AG04449 (cell line): ENCODE measurements around the gene CBFA2T2.
"Not testable (repeated sequence)": the region's sequence is repeated elsewhere in the genome, so short reads cannot be mapped to it uniquely, and the experiment has no call there.

Source experiments
- CTCF ChIA-PET: fragments of 350-600 bp; formaldehyde crosslinking; extraction: SDS; loops from one replicate; lab custom pipeline; 2021; ENCODE audit warnings: antibody characterized with exemption; lab: Yijun Ruan, JAX
- POLR2A ChIA-PET: fragments of 400-600, 350-600 bp; formaldehyde crosslinking; extraction: SDS; loops from one replicate; lab custom pipeline; 2020; ENCODE audit warnings: antibody characterized with exemption, inconsistent platforms; lab: Yijun Ruan, JAX
- DNase-seq: peaks from one replicate; pipeline ENCODE4 v3.0.0-alpha.2; 2010; ENCODE audit warnings: low read depth, low spot score
- H3K4me3 ChIP-seq: 2 replicates; pipeline ENCODE4 v1.5.1; 2011; ENCODE audit warnings: low read depth, mild to moderate bottlenecking, control low read depth, low read length
- CTCF ChIP-seq: IDR thresholded peaks from one replicate; pipeline ENCODE4 v1.5.1; 2011; ENCODE audit warnings: mild to moderate bottlenecking, moderate library complexity, low read length, control low read depth, inconsistent platforms; ENCODE audit not compliant: insufficient read depth; ENCODE audit errors: missing control alignments

CBFA2T2 gene

DNA sequence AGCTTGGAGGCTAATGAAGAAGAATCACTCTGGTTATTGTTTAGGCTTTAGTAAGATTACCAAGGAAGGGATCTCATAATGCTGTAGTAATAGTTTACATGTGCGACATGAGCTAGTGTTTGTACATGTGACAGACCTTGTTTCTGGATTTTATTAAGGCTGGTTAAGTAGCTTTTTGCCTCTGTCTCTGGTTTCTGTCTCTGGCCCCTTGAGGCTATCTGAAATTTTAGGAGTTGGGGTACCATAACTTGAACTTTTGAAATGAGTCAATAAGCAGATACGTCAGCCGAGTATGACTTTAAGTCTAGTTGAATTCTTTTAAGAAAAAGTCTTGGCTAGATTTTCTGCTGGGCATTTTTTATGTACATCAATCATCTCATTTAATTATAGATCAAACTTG, 9.5 kb downstream of the CBFA2T2 start:
- no peak for TF ChIP-seq CTCF
- DNase-seq, result no peak
- H3K4me3 ChIP-seq, result no peak overlapping the region
- ChIA-PET POLR2A (no interaction called here), CTCF (interaction anchor here (1.0 kb wide), 1 partner anchor 42 kb away, joined by 4 read pairs; no protein-coding TSS in a partner anchor)

DNA sequence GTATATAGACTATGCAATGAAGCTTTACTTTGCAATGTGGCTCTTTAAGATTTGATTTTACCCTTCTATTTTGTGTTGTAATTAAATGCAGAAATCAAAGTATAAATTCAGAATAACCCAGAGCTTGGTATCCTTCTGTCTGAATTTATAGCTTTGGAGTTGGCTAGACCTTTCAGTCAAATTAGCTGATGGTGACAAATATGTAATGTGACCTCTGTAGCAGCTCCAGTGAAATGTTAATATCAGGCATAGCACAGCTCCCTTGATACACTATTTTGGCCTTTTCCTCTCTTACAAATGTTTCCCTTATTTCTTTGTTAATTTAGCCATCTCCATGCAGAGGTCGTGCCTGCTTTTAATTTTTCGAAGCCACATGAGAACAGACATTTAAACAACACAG, 11.1 kb downstream of the CBFA2T2 start:
- CTCF ChIA-PET, result interaction anchor here (0.8 to 2.5 kb wide), 2 partner anchors 15 to 151 kb away, joined by 3 to 7 read pairs; no protein-coding TSS in a partner anchor
- no peak overlapping the region for H3K4me3 ChIP-seq
- POLR2A ChIA-PET, result interaction anchor here (1.8 kb wide), 1 partner anchor 11 kb away, joined by 5 read pairs; the partner anchor contains the start of gene CBFA2T2
- TF ChIP-seq CTCF, result no peak
- DNase-seq, result no peak

DNA sequence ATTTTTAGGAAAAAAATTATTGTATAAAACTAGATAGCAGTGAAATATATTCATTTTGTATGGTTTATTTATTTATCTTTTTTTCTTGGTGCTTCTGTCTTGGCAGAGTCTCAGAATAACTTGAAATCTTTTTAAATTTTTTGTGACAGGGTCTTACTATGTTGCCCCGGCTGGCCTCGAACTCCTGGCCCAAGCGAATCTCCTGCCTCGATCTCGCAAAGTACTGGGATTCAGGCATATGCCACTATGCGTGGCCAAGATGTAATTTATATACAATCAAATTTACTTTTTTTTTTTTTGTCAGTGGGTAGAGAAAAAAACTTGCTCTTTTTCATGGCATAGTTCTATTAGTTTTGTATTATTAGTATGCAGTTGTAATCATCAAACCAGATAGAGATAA, 13.7 kb downstream of the CBFA2T2 start:
- no peak for DNase-seq
- TF ChIP-seq CTCF, result no peak
- ChIA-PET POLR2A (no interaction called here), CTCF (no interaction called here)
- no peak overlapping the region for H3K4me3 ChIP-seq

GRCh38 chr20:33506576-33506975, 16.7 kb downstream of the CBFA2T2 start:
- no peak overlapping the region for H3K4me3 ChIP-seq
- ChIA-PET CTCF (interaction anchor here (1.1 to 1.6 kb wide), 5 partner anchors 9 to 34 kb away, joined by 3 to 5 read pairs (median 3); partner anchors contain the start of gene CBFA2T2), POLR2A (interaction anchor here (0.6 kb wide), 1 partner anchor 9 kb away, joined by 7 read pairs; no protein-coding TSS in a partner anchor)
- no peak for DNase-seq
- TF ChIP-seq CTCF, result no peak

DNA sequence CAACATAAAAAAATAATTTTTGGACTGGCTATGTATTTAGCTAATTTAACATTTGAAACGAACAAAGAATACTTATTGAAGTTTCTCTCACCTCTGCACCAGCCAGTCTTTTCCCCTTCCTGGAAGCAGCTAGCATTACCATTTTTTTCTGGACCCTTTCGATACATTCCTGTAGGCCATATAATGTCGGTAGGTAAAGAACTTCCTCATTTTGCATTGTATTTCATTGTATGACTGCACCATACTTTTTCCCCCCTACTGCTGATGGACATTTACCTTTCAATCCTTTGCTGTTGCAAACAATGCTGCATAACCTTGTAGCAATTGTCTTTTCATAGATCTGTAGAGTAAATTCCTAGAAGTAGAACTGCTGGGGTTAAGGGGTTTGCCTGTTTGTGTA, 17.6 kb downstream of the CBFA2T2 start:
- CTCF ChIA-PET, result interaction anchor here (0.7 to 1.6 kb wide), 4 partner anchors 10 to 357 kb away, joined by 3 to 5 read pairs (median 3); partner anchors contain the start of gene CBFA2T2
- DNase-seq, result no peak
- POLR2A ChIA-PET, result no interaction called here
- TF ChIP-seq CTCF, result no peak
- H3K4me3 ChIP-seq, result no peak overlapping the region

DNA sequence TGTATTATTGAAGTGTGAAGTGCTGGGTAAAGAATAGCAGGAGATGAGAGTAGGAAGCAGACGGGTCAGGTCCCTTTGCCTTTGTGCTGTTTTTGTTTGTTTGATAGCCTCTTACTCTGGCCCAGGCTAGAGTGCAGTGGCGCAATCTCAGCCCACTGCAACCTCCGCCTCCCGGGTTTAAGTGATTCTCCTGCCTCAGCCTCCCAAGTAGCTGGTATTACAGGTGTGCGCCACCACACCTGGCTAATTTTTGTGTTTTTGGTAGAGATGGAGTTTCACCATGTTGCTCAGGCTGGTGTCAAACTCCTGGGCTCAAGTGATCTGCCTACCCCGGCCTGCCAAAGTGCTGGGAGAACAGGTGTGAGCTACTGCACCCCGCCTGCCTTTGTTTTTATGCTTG, 18.1 kb downstream of the CBFA2T2 start:
- H3K4me3 ChIP-seq, POLR2A ChIA-PET, DNase-seq: not testable (repeated sequence)
- CTCF ChIA-PET, result interaction anchor here (0.7 kb wide), 1 partner anchor 357 kb away, joined by 3 read pairs; no protein-coding TSS in a partner anchor

GRCh38 chr20:33509057-33509456, 19.2 kb downstream of the CBFA2T2 start:
- CTCF ChIA-PET, result not testable (repeated sequence)

GRCh38 chr20:33511876-33512275, 22.0 kb downstream of the CBFA2T2 start:
- DNase-seq, H3K4me3 ChIP-seq, POLR2A ChIA-PET: not testable (repeated sequence)
- CTCF ChIA-PET, result interaction anchor here (0.7 kb wide), 1 partner anchor 8 kb away, joined by 3 read pairs; no protein-coding TSS in a partner anchor

More at GRCh38 chr20:33509057-33509456, 19.2 kb downstream of the CBFA2T2 start:
- POLR2A ChIA-PET, H3K4me3 ChIP-seq, DNase-seq: not testable (repeated sequence)
